GM21619 (cell line): ENCODE measurements around the gene BAG1.

Source experiments
- ATAC-seq: cut with Tn5 transposase; IDR thresholded peaks from one replicate; pipeline ENCODE4 v1.9.1; 2021; ENCODE audit not compliant: unreplicated experiment

Gene BAG1

GRCh38 chr9:33245341-33245740 is 19.2 kb downstream of the BAG1 start:
- no peak for ATAC-seq

GRCh38 chr9:33244137-33244784 is 20.2 kb downstream of the BAG1 start:
- ATAC-seq, result no peak

GRCh38 chr9:33242609-33243134 is 21.8 kb downstream of the BAG1 start:
- no peak for ATAC-seq

- ATAC-seq, result no peak
Observed at GRCh38 chr9:33241298-33241697, 23.2 kb downstream of the BAG1 start.

- ATAC-seq, result no peak
Observed at GRCh38 chr9:33239921-33240320, 24.6 kb downstream of the BAG1 start, which contains the start of gene SPINK4. TSS of gene SPINK4 (plus strand) at chr9:33240167. CDS start at chr9:33240209, 42 bp downstream.

- no peak for ATAC-seq
Observed at GRCh38 chr9:33236571-33236970, 27.9 kb downstream of the BAG1 start.

- ATAC-seq, result no peak
Observed at GRCh38 chr9:33234511-33235467, 29.7 kb downstream of the BAG1 start.

GRCh38 chr9:33233626-33234342 is 30.7 kb downstream of the BAG1 start:
- no peak for ATAC-seq

GRCh38 chr9:33232815-33233214 is 31.7 kb downstream of the BAG1 start:
- ATAC-seq, result no peak

GRCh38 chr9:33231623-33231942 is 32.9 kb downstream of the BAG1 start:
- no peak for ATAC-seq

GRCh38 chr9:33230756-33231622 is 33.5 kb downstream of the BAG1 start:
- ATAC-seq, result no peak

GRCh38 chr9:33229359-33230114 is 35.0 kb downstream of the BAG1 start:
- no peak for ATAC-seq

GRCh38 chr9:33228606-33229005 is 35.9 kb downstream of the BAG1 start:
- no peak for ATAC-seq

- no peak for ATAC-seq
Observed at GRCh38 chr9:33227741-33228140, 36.8 kb downstream of the BAG1 start.

GRCh38 chr9:33227008-33227398 is 37.5 kb downstream of the BAG1 start:
- ATAC-seq, result peak; percentile 73

GRCh38 chr9:33225319-33226147 is 39.0 kb downstream of the BAG1 start:
- no peak for ATAC-seq

- no peak for ATAC-seq
Observed at GRCh38 chr9:33223696-33224095, 40.8 kb downstream of the BAG1 start.

- no peak for ATAC-seq
Observed at GRCh38 chr9:33222031-33222430, 42.5 kb downstream of the BAG1 start.

GRCh38 chr9:33221568-33221884 is 43.0 kb downstream of the BAG1 start:
- no peak for ATAC-seq
